HG02973 (cell line): ENCODE results near the gene IL17B.

Source experiments
- ATAC-seq: cut with Tn5 transposase; IDR thresholded peaks from one replicate; pipeline ENCODE4 v1.9.1; 2021; ENCODE audit warnings: moderate library complexity; ENCODE audit not compliant: unreplicated experiment

IL17B gene

GRCh38 chr5:149360272-149360671, 18.8 kb downstream of the IL17B start:
- no peak for ATAC-seq

- no peak for ATAC-seq
These were observed 20.1 kb downstream of the IL17B start for GRCh38 chr5:149358868-149359495.

GRCh38 chr5:149358294-149358651, 20.8 kb downstream of the IL17B start:
- no peak for ATAC-seq

GRCh38 chr5:149357370-149358293, 21.5 kb downstream of the IL17B start, which contains the start of gene PCYOX1L:
Gene PCYOX1L (plus strand): TSS chr5:149358046. CDS start chr5:149358069, 23 bp downstream.
- peak; percentile 99 for ATAC-seq

GRCh38 chr5:149356391-149356790, 22.7 kb downstream of the IL17B start:
- ATAC-seq: no peak

- ATAC-seq: no peak
These were observed 23.4 kb downstream of the IL17B start for GRCh38 chr5:149355688-149356087.

- ATAC-seq: no peak
These were observed 25.2 kb downstream of the IL17B start for GRCh38 chr5:149353911-149354310.

- ATAC-seq: no peak
These were observed 26.9 kb downstream of the IL17B start for GRCh38 chr5:149352169-149352568.

- ATAC-seq: no peak
These were observed 29.7 kb downstream of the IL17B start for GRCh38 chr5:149349382-149349781.

- ATAC-seq: no peak
These were observed 30.6 kb downstream of the IL17B start for GRCh38 chr5:149348518-149348917.

GRCh38 chr5:149345892-149346222, 33.2 kb downstream of the IL17B start:
- peak; percentile 0 for ATAC-seq

GRCh38 chr5:149345147-149345891, 33.8 kb downstream of the IL17B start, which contains the start of gene GRPEL2:
Gene GRPEL2 (plus strand): TSS chr5:149345499. CDS start chr5:149345540, 41 bp downstream.
- ATAC-seq: peak; percentile 97

- ATAC-seq: no peak
These were observed 34.9 kb downstream of the IL17B start for GRCh38 chr5:149344151-149344550.

- ATAC-seq: no peak
These were observed 37.2 kb downstream of the IL17B start for GRCh38 chr5:149341876-149342275.

- no peak for ATAC-seq
These were observed 38.2 kb downstream of the IL17B start for GRCh38 chr5:149340920-149341319.

- ATAC-seq: no peak
These were observed 40.7 kb downstream of the IL17B start for GRCh38 chr5:149338364-149338763.

GRCh38 chr5:149337736-149338135, 41.4 kb downstream of the IL17B start:
- ATAC-seq: no peak

- ATAC-seq: no peak
These were observed 45.2 kb downstream of the IL17B start for GRCh38 chr5:149333711-149334443.

- ATAC-seq: no peak
These were observed 50.9 kb downstream of the IL17B start for GRCh38 chr5:149328177-149328576.

- ATAC-seq: no peak
These were observed 52.5 kb downstream of the IL17B start for GRCh38 chr5:149326611-149327010.

- ATAC-seq: no peak
These were observed 53.2 kb downstream of the IL17B start for GRCh38 chr5:149325894-149326293.
